Tibial artery (tissue), 4 donors: ENCODE measurements around the gene OMP.

ENCODE experiments used
- DNase-seq, 2 donors: peaks; one replicate each; pipeline ENCODE4 v3.0.0-alpha.2; 2019
- H3K27ac ChIP-seq, 2 donors: fragments of 200-600 bp; sonication (generic) in 1 of 2; 1 replicate in 1 of 2; 2 replicates in 1 of 2; pipeline ENCODE4 v1.5.1; 2018 to 2019; ENCODE audit warnings: mild to moderate bottlenecking in 1 of 2
- H3K27me3 ChIP-seq, 2 donors: fragments of 200-600 bp; sonication (generic) in 1 of 2; one replicate each; pipeline versions ENCODE4 v1.5.1 to v1.6.0; 2016 to 2019
- H3K36me3 ChIP-seq, 3 donors: fragments of 200-600 bp; sonication (generic) in 2 of 3; one replicate each; pipeline ENCODE4 v1.5.1; 2016 to 2019; ENCODE audit warnings: mild to moderate bottlenecking in 2 of 3
- H3K4me1 ChIP-seq, 4 donors: fragments of 200-600 bp; sonication (generic) in 2 of 4; 1 replicate in 3 of 4; 2 replicates in 1 of 4; pipeline ENCODE4 v1.5.1; 2016 to 2019
- H3K4me3 ChIP-seq, 2 donors: fragments of 200-600 bp; sonication (generic) in 1 of 2; 1 replicate in 1 of 2; 2 replicates in 1 of 2; pipeline ENCODE4 v1.5.1; 2018 to 2019; ENCODE audit warnings: mild to moderate bottlenecking in 2 of 2
- H3K9me3 ChIP-seq, 3 donors: fragments of 200-600 bp; sonication (generic) in 1 of 3; one replicate each; pipeline ENCODE4 v1.5.1; 2016 to 2019
- CTCF ChIP-seq, 2 experiments: fragments of 200-600 bp in 1 of 2; fragments of 450-650 bp in 1 of 2; IDR thresholded peaks; one replicate each; pipeline ENCODE4 v1.5.1; 2017 to 2019; ENCODE audit warnings: antibody characterized with exemption in 2 of 2, mild to moderate bottlenecking in 1 of 2, moderate library complexity in 1 of 2
- intact Hi-C: fragments of 100-400 bp; cut with DNase I; formaldehyde crosslinking; loops from one replicate; pipeline ENCODE4 v1.15.0; 2023; ENCODE audit warnings: low total_unique reads

The OMP gene

GRCh38 chr11:77089004-77089545, 13.6 kb upstream of the OMP start:
- Histone ChIP-seq H3K27ac (no peak overlapping the region), H3K4me3 (no peak overlapping the region), H3K4me1 (no peaks in the 10 kb centered on the region), H3K9me3 (no peaks in the 10 kb centered on the region), H3K27me3 (no peaks in the 10 kb centered on the region), H3K36me3 (no peaks in the 10 kb centered on the region)
- TF ChIP-seq CTCF (IDR thresholded peaks at IDR 0.05) = no peak
- peak in 1 of 2 donors; percentile 44 for DNase-seq
- intact Hi-C loops = no loop called here

- Histone ChIP-seq H3K27ac (no peak overlapping the region), H3K4me3 (no peak overlapping the region), H3K9me3 (no peaks in the 10 kb centered on the region), H3K36me3 (no peaks in the 10 kb centered on the region), H3K4me1 (no peaks in the 10 kb centered on the region), H3K27me3 (no peaks in the 10 kb centered on the region)
- intact Hi-C loops = loop anchor here (2.0 kb wide), 1 partner anchor 43 kb away; no protein-coding TSS in a partner anchor
- TF ChIP-seq CTCF (IDR thresholded peaks at IDR 0.05) = no peak
- DNase-seq = no peak
These were observed 12.6 kb upstream of the OMP start for GRCh38 chr11:77090046-77090372.

- Histone ChIP-seq H3K4me1 (no peaks in the 10 kb centered on the region), H3K27ac (no peak overlapping the region), H3K36me3 (no peaks in the 10 kb centered on the region), H3K9me3 (no peaks in the 10 kb centered on the region), H3K27me3 (no peaks in the 10 kb centered on the region), H3K4me3 (no peak overlapping the region)
- no peak for TF ChIP-seq CTCF (IDR thresholded peaks at IDR 0.05)
- intact Hi-C loops = loop anchor here (2.0 kb wide), 1 partner anchor 44 kb away; no protein-coding TSS in a partner anchor
- DNase-seq = peak in 1 of 2 donors; percentile 60
These were observed 12.1 kb upstream of the OMP start for GRCh38 chr11:77090373-77091111.

GRCh38 chr11:77091146-77091940, 11.3 kb upstream of the OMP start:
- Histone ChIP-seq H3K9me3 (no peaks in the 10 kb centered on the region), H3K4me1 (no peaks in the 10 kb centered on the region), H3K27me3 (no peaks in the 10 kb centered on the region), H3K4me3 (no peak overlapping the region), H3K36me3 (no peaks in the 10 kb centered on the region), H3K27ac (no peak overlapping the region)
- TF ChIP-seq CTCF (IDR thresholded peaks at IDR 0.05) = peak; percentile 90 to 95
- DNase-seq = peak; percentile 85 to 86
- intact Hi-C loops = loop anchor here (2.0 kb wide), 1 partner anchor 45 kb away; no protein-coding TSS in a partner anchor

- Histone ChIP-seq H3K36me3 (no peaks in the 10 kb centered on the region), H3K4me1 (no peaks in the 10 kb centered on the region), H3K4me3 (no peak overlapping the region), H3K9me3 (no peaks in the 10 kb centered on the region), H3K27me3 (no peaks in the 10 kb centered on the region), H3K27ac (no peak overlapping the region)
- intact Hi-C loops = no loop called here
- TF ChIP-seq CTCF (IDR thresholded peaks at IDR 0.05) = no peak
- DNase-seq = peak in 1 of 2 donors; percentile 62
These were observed 10.3 kb upstream of the OMP start for GRCh38 chr11:77092382-77092781.
